ENCODE measurements around the gene MID1. TPM values are rescaled to one million over a fixed set of nuclear protein-coding genes. Genes with fewer than 3 reads are reported as not detected.

The MID1 gene
- total RNA-seq, 2 donors from 2014 or later, result 14.6 to 26.1 TPM

- 32% methylated on average over 14 of the region's 14 CpGs for WGBS
- intact Hi-C loops (cut with DNase I), result loop anchor here (10.0 kb wide), 2 partner anchors 421 to 489 kb away; no protein-coding TSS in a partner anchor
- peak; percentile 34 for DNase-seq (ENCODE audit: low spot score)
Observed at GRCh38 chrX:10615931-10616774, 4.2 kb downstream of the MID1 start.

GRCh38 chrX:10612215-10612614, 8.2 kb downstream of the MID1 start:
- no peak for DNase-seq (ENCODE audit: low spot score)
- Histone ChIP-seq H3K36me3 (no peaks in the 10 kb centered on the region), H3K9me3 (no peaks in the 10 kb centered on the region), H3K27me3 (replicated peaks; ENCODE audit: insufficient read depth) (no peaks in the 10 kb centered on the region), H3K27ac (no peak overlapping the region), H3K4me1 (replicated peaks) (no peaks in the 10 kb centered on the region), H3K4me3 (no peak overlapping the region)
- TF ChIP-seq CTCF (IDR thresholded peaks at IDR 0.05) (no peak), POLR2AphosphoS5 (IDR thresholded peaks at IDR 0.05) (no peak), POLR2A (IDR thresholded peaks at IDR 0.05) (no peak)
- 60% methylated on average over 4 of the region's 4 CpGs for WGBS
- intact Hi-C loops (cut with DNase I), result loop anchor here (10.0 kb wide), 2 partner anchors 417 to 493 kb away; no protein-coding TSS in a partner anchor

More at GRCh38 chrX:10615931-10616774, 4.2 kb downstream of the MID1 start:
- Histone ChIP-seq H3K4me1 (replicated peaks) (no peaks in the 10 kb centered on the region), H3K27me3 (replicated peaks; ENCODE audit: insufficient read depth) (no peaks in the 10 kb centered on the region), H3K36me3 (no peaks in the 10 kb centered on the region), H3K4me3 (no peak overlapping the region), H3K27ac (no peak overlapping the region), H3K9me3 (no peaks in the 10 kb centered on the region)
- TF ChIP-seq POLR2A (IDR thresholded peaks at IDR 0.05) (no peak), CTCF (IDR thresholded peaks at IDR 0.05) (peak; percentile 24 to 57 (median 44))

GRCh38 chrX:10611441-10612090, 8.8 kb downstream of the MID1 start:
- no peak for TF ChIP-seq POLR2AphosphoS5 (IDR thresholded peaks at IDR 0.05)
- TF ChIP-seq CTCF (IDR thresholded peaks at IDR 0.05), result no peak
- TF ChIP-seq POLR2A (IDR thresholded peaks at IDR 0.05), result no peak
- 61% methylated on average over 4 of the region's 4 CpGs for WGBS
- Histone ChIP-seq H3K27ac (no peak overlapping the region), H3K4me3 (no peak overlapping the region), H3K9me3 (no peaks in the 10 kb centered on the region), H3K36me3 (no peaks in the 10 kb centered on the region), H3K27me3 (replicated peaks; ENCODE audit: insufficient read depth) (no peaks in the 10 kb centered on the region), H3K4me1 (replicated peaks) (no peaks in the 10 kb centered on the region)
- no peak for DNase-seq (ENCODE audit: low spot score)
- intact Hi-C loops (cut with DNase I), result loop anchor here (10.0 kb wide), 2 partner anchors 417 to 493 kb away; no protein-coding TSS in a partner anchor

DNA sequence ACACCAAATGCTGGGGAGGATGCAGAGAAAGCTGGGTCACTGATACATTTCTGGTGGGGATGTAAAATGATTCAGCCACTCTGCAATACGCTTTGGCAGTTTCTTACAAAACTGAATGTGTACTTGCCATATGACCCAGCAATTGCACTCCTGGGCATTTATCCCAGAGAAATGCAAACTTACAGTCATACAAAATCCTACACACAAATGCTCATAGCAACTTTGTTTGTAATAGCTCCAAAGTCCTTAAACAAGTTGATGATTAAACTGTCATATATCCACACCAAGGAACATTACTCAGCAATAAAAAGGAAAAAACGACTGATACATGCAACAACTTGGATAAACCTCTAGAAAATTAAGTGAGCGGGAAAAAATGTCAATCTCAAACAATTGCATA, 12.3 kb downstream of the MID1 start:
- Histone ChIP-seq H3K27ac (no peak overlapping the region), H3K4me3 (no peak overlapping the region), H3K36me3 (no peaks in the 10 kb centered on the region), H3K4me1 (replicated peaks) (no peaks in the 10 kb centered on the region), H3K27me3 (replicated peaks; ENCODE audit: insufficient read depth) (no peaks in the 10 kb centered on the region), H3K9me3 (no peaks in the 10 kb centered on the region)
- intact Hi-C loops (cut with DNase I), result no loop called here
- WGBS, result 73% methylated on average over 3 of the region's 3 CpGs
- no peak for TF ChIP-seq POLR2A (IDR thresholded peaks at IDR 0.05)
- DNase-seq (ENCODE audit: low spot score), result no peak

GRCh38 chrX:10607233-10607632, 13.2 kb downstream of the MID1 start:
- no peak for TF ChIP-seq POLR2A (IDR thresholded peaks at IDR 0.05)
- TF ChIP-seq CTCF (IDR thresholded peaks at IDR 0.05), result no peak
- no peak for TF ChIP-seq POLR2AphosphoS5 (IDR thresholded peaks at IDR 0.05)
- Histone ChIP-seq H3K36me3 (no peaks in the 10 kb centered on the region), H3K9me3 (no peaks in the 10 kb centered on the region), H3K4me3 (no peak overlapping the region), H3K4me1 (replicated peaks) (no peaks in the 10 kb centered on the region), H3K27me3 (replicated peaks; ENCODE audit: insufficient read depth) (no peaks in the 10 kb centered on the region), H3K27ac (no peak overlapping the region)
- no peak for DNase-seq (ENCODE audit: low spot score)
- WGBS, result 95% methylated on average over 2 of the region's 2 CpGs
- intact Hi-C loops (cut with DNase I), result no loop called here

Data from prostate gland (tissue), 2 donors.